ENCODE data around the gene C11orf71.

The C11orf71 gene

GRCh38 chr11:114447892-114448291, 47.6 kb upstream of the C11orf71 start:
- Histone ChIP-seq H3K9me2 (replicated peaks; ENCODE audit: insufficient read depth, low read length) (no peaks in the 10 kb centered on the region), H2AFZ (ENCODE audit: low read depth, low read length, severe bottlenecking) (no peak overlapping the region), H3K27me3 (ENCODE audit: low read length) (no peaks in the 10 kb centered on the region), H3K36me3 (ENCODE audit: low read length) (peaks cover 21% of the 10 kb centered on the region; the same call in 1 of the 2 replicates), H3F3A (ENCODE audit: insufficient read depth) (no peaks in the 10 kb centered on the region), H3K79me2 (ENCODE audit: insufficient read depth, low read length) (peaks cover 22% of the 10 kb centered on the region), H3K9me3 (ENCODE audit: insufficient read depth, low read length) (no peaks in the 10 kb centered on the region), H4K20me1 (ENCODE audit: low read depth, low read length) (no peaks in the 10 kb centered on the region), H3K4me3 (ENCODE audit: insufficient read depth, low read length, poor library complexity, severe bottlenecking) (no peak overlapping the region), H3K9ac (ENCODE audit: low read length) (no peak overlapping the region), H3K4me2 (ENCODE audit: low read depth, low read length, poor library complexity, severe bottlenecking) (no peak overlapping the region), H3K27ac (ENCODE audit: low read depth, low read length) (no peak overlapping the region)
- TF ChIP-seq CTCF (IDR thresholded peaks at IDR 0.05; ENCODE audit: insufficient read depth, low read length, poor library complexity, severe bottlenecking) (no peak), EZH2phosphoT487 (conservative IDR thresholded peaks at IDR 0.05; ENCODE audit: low read length) (no peak)

- no peaks in the 10 kb centered on the region for H3K27me3 ChIP-seq (ENCODE audit: low read length)
- H3K79me2 ChIP-seq (ENCODE audit: insufficient read depth, low read length) = peaks cover 26% of the 10 kb centered on the region
- H3K27ac ChIP-seq (ENCODE audit: low read depth, low read length) = no peak overlapping the region
- no peaks in the 10 kb centered on the region for H3F3A ChIP-seq (ENCODE audit: insufficient read depth)
- no peak overlapping the region for H3K9ac ChIP-seq (ENCODE audit: low read length)
- no peaks in the 10 kb centered on the region for H3K9me3 ChIP-seq (ENCODE audit: insufficient read depth, low read length)
- H4K20me1 ChIP-seq (ENCODE audit: low read depth, low read length) = no peaks in the 10 kb centered on the region
- TF ChIP-seq EZH2phosphoT487 (conservative IDR thresholded peaks at IDR 0.05; ENCODE audit: low read length) (no peak), CTCF (IDR thresholded peaks at IDR 0.05; ENCODE audit: insufficient read depth, low read length, poor library complexity, severe bottlenecking) (no peak)
- H2AFZ ChIP-seq (ENCODE audit: low read depth, low read length, severe bottlenecking) = no peak overlapping the region
- no peak overlapping the region for H3K4me2 ChIP-seq (ENCODE audit: low read depth, low read length, poor library complexity, severe bottlenecking)
- no peak overlapping the region for H3K4me3 ChIP-seq (ENCODE audit: insufficient read depth, low read length, poor library complexity, severe bottlenecking)
- H3K36me3 ChIP-seq (ENCODE audit: low read length) = peaks cover 21% of the 10 kb centered on the region; the same call in 1 of the 2 replicates
- H3K9me2 ChIP-seq (replicated peaks; ENCODE audit: insufficient read depth, low read length) = no peaks in the 10 kb centered on the region
Measured at GRCh38 chr11:114447444-114447843, 47.1 kb upstream of the C11orf71 start.

GRCh38 chr11:114442536-114442935, 42.2 kb upstream of the C11orf71 start:
- Histone ChIP-seq H3K4me2 (ENCODE audit: low read depth, low read length, poor library complexity, severe bottlenecking) (no peak overlapping the region), H2AFZ (ENCODE audit: low read depth, low read length, severe bottlenecking) (no peak overlapping the region), H3F3A (ENCODE audit: insufficient read depth) (no peaks in the 10 kb centered on the region), H3K27ac (ENCODE audit: low read depth, low read length) (no peak overlapping the region), H3K79me2 (ENCODE audit: insufficient read depth, low read length) (peaks cover 58% of the 10 kb centered on the region), H3K9ac (ENCODE audit: low read length) (no peak overlapping the region), H4K20me1 (ENCODE audit: low read depth, low read length) (no peaks in the 10 kb centered on the region), H3K9me2 (replicated peaks; ENCODE audit: insufficient read depth, low read length) (no peaks in the 10 kb centered on the region), H3K9me3 (ENCODE audit: insufficient read depth, low read length) (no peaks in the 10 kb centered on the region), H3K4me3 (ENCODE audit: insufficient read depth, low read length, poor library complexity, severe bottlenecking) (no peak overlapping the region), H3K27me3 (ENCODE audit: low read length) (no peaks in the 10 kb centered on the region), H3K36me3 (ENCODE audit: low read length) (peaks cover 13% of the 10 kb centered on the region; the same call in 1 of the 2 replicates)
- TF ChIP-seq EZH2phosphoT487 (conservative IDR thresholded peaks at IDR 0.05; ENCODE audit: low read length) (no peak), CTCF (IDR thresholded peaks at IDR 0.05; ENCODE audit: insufficient read depth, low read length, poor library complexity, severe bottlenecking) (no peak)
